HG02840 (cell line): ENCODE data around the gene SDHC.

Experiments
- ATAC-seq: cut with Tn5 transposase; IDR thresholded peaks from one replicate; pipeline ENCODE4 v1.9.1; 2021; ENCODE audit warnings: mild to moderate bottlenecking, moderate library complexity, moderate number of reproducible peaks; ENCODE audit not compliant: unreplicated experiment, low FRiP score

Gene SDHC, protein sequence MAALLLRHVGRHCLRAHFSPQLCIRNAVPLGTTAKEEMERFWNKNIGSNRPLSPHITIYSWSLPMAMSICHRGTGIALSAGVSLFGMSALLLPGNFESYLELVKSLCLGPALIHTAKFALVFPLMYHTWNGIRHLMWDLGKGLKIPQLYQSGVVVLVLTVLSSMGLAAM

GRCh38 chr1:161314201-161314981 is at the start of gene SDHC:
SDHC (plus strand) TSS chr1:161314381; CDS start chr1:161314406, 25 bp downstream.
- ATAC-seq: peak; percentile 85

DNA sequence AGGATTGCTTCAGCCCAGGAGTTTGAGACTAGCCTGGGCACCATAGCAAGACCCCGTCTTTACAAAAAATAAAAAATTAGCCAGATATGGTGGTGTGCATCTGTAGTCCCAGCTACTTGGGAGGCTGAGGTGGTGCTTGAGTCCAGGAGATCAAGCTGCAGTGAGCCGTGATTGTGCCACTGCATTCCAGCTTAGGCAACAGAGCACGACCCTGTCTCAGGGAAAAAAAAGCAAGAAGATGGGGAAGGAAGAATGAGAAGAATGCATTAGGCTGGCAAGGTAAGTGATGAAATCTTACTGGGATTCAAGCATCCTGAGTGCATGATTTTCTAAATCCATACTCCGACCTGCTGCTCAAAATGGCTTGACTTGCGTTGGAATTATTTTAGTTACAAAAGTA is 48.9 kb upstream of the SDHC start:
- no peak for ATAC-seq

GRCh38 chr1:161266202-161266601 is 48.0 kb upstream of the SDHC start:
- ATAC-seq: no peak

GRCh38 chr1:161266836-161267235 is 47.3 kb upstream of the SDHC start:
- no peak for ATAC-seq

DNA sequence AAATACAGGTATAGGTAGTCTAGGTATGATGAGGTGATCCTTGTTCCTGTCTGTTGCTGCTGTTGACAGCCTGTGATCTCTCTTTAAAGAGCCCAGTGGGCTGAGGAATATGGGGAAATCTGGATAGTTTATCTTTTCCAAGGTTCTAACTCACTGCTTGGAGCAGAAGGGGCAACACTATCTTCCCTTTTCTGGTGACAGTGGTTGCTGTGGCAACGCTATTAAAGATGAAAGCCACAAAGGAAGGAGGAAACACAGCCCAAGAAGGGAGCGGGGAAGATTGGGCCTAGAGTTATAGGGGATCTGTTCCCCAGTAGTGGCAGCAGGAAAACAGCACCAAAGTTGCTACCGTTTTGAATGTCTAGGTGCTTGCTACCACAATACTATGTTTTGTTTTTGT is 46.9 kb upstream of the SDHC start:
- ATAC-seq: no peak

DNA sequence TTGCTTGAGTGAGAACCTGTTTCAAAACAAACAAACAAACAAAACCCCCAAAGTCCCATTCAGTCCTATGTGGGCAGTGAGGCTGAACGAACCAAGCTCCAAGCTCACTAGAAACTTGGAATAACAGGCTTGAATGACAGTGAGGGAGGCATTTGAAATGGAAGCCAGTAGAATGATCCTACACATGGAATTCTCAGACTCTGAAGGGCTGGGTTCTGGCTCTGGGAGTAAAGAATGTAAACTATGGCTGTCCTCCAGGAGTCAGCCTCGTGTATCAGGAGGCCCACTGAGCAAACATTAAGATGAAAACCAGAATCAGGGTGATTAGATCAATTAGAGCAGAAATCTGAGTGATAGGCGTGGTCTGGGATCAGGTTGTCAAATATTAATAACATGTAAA is 40.8 kb upstream of the SDHC start:
- no peak for ATAC-seq

DNA sequence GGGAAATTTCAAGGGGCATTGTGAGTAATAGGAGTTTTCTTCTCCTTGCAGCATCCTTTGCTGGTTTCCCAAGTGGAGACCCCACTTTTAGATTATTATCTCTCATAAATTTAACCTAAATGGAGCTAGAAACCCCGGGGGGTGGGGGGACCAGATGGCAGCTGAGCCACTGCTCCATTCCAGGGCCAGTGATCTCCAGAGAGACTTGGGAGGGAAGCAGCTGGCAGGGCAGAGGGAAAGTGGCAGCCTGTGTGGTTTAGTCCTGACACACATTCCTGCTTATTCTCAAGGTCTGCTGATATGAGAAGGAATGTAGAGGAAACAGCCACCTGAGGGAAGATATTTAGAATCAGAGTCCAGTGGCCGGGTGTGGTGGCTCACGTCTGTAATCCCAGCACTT is 39.3 kb upstream of the SDHC start:
- ATAC-seq: no peak

GRCh38 chr1:161282991-161283390 is 31.2 kb upstream of the SDHC start:
- no peak for ATAC-seq

DNA sequence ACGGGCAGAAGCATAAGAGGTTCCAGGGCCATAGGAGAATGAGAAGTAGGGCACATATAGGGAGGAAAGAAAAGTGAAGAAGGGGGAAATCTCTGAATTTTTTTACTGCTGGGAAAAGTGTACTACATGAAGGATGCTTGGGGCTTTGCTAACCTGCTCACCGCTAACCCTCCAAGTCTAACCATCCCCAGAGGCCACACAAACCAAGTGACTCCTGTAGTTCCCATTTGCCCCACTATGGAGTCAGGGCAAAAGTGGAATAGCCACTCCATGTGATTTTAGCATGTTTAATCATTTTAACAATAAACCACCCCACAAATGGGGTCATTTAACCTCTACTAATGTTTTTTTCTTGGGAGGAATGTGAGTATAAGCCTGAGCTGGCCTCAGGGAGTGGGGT is 29.1 kb upstream of the SDHC start:
- no peak for ATAC-seq

DNA sequence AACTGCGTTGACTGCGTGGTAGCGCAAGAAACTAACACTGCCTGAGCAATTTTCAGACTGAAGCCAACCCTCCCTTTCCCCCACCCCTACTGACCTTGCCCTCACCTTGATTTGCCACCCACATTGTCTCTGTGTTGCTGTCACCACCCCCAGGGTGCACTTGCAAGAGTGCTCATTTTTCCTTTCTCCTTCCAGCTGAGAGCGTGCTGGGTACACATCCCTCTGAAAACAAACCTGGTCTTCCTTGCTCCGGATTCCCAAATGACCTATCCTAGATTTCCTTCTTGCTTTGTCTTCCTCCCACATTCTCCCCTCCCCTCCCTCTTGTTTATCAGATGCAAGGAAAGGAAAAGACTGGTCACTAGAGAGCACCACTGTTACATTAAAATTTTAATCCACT is 28.7 kb upstream of the SDHC start:
- ATAC-seq: no peak

DNA sequence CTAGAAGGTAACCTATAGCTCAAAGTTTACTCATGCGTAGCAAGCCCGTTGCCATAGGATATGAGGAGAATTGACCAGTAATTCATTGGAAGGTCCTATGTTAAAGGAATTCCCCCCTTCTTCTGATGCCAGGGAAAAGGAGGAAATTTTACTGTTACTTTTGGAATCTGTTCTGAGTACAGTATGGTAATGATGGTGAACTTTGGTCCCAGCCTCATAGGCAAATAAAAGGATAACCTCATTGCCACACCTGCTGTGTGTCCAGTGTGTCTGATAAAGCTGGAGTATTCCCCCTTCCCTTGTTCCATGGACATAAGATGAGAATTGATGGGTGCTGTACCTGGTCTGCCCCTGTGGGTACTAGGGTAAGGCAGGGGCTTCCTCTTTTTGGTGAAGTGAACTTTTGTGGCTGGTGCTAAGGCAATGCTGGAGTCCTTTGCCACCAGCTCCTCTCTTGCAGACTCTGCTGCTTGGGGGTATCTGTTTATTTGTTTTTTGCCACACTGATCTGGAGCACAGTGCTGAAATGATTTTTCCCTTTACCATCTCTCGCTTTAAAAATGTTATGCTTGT is 26.6 kb upstream of the SDHC start:
- no peak for ATAC-seq

GRCh38 chr1:161290779-161291178 is 23.4 kb upstream of the SDHC start:
- no peak for ATAC-seq

DNA sequence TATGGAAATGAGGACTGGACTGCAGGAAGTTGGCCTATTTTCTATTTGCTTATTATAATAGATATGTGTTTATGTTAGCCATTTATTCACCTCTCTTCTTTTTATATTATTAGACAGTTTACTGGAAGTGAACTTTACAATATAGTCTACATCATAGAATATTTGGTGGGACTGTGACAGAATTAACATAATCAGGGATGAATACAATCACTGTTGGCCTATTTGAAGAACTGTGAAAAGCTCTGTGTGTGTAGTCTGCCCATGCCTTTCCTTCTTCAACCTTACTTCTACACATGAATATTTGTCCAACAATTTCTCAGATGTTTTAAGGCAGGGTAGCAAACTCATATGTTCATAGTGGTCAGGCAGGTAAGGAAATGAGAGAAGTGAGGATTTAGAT is 16.8 kb upstream of the SDHC start:
- no peak for ATAC-seq

DNA sequence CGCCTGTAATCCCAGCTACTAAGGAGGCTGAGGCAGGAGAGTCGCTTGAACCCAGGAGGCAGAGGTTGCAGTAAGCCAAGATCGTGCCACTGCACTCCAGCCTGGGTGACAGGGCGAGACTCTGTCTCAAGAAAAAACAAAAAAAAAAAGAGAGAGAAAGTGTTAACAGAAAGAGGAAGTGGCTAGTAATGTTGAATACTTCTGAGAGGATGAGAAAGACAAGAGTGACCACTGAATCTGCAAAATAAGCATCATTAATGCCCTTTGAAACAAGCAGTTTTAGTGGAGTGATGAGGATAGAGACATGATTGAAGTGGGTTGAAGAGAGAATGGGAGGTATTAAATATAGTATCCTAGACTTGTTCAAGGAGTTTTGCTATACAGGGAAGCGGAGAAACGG is 16.1 kb upstream of the SDHC start:
- ATAC-seq: no peak

DNA sequence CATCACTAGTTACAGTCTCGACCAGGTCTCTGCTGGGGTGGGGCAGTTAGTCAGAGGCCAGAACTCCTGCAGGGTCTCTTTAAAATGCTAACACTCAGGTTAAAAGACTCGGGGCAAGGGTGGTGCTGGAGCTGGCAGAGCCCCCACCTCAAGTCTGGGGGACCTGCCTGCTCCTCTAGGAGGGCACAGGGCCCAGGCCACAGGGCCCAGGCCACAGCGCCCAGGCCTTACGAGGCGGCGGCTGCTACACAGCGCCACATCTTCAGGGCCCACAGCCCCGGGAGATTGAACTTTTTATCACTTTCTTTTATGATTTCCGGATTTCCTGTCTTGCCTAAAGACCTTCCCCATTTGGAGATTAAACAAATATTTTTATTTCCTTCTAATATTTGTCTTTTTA is 14.8 kb upstream of the SDHC start:
- no peak for ATAC-seq

- no peak for ATAC-seq
These were observed 13.7 kb upstream of the SDHC start for GRCh38 chr1:161300478-161300877.

GRCh38 chr1:161304927-161305866 is 9.0 kb upstream of the SDHC start:
- ATAC-seq: no peak

DNA sequence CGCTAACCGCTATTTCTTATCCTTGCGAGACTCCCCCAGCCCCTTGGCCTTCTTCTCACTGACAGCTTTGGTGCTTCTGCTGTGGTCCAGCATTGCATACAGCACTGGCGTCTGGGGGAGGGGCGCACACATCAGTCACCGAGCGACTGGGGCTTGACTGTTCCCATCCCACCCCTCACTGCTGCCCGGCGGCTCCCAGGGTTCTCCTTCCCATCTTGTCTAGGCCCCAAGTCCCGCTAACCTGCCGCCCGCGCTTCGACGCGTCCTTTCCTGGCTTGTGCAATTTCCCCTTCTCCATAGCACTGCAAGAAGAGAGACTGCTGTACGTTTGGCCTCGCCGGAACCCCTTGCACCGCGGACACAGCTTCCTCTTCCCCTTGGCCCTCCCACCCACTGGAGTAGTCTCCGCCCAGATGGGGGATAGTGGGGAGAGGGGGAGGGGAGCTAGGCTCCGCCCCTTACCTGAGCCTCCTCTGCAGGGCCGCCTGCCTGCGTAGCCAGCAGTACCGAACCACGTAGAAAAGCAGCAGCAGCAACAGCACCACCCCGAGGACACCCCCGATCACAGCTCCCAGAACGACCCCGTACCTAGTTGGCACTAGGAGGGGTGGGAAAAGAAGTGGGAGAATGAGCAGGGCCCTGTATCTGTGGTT is 8.2 kb upstream of the SDHC start:
- ATAC-seq: peak; percentile 49

GRCh38 chr1:161307230-161307768 is 6.9 kb upstream of the SDHC start:
- ATAC-seq: no peak
